ENCODE data around the gene ATP6V0C.
"Not testable (repeated sequence)": the region's sequence is repeated elsewhere in the genome, so short reads cannot be mapped to it uniquely, and the experiment has no call there.

The ATP6V0C gene

GRCh38 chr16:2560131-2560797 lies 46.5 kb downstream of the ATP6V0C start:
- not testable (repeated sequence) for H2BK5ac ChIP-seq (ENCODE audit: low read length); H2AK5ac ChIP-seq (ENCODE audit: low read depth, low read length); H4K91ac ChIP-seq (ENCODE audit: low read depth, low read length, poor library complexity); H3K4ac ChIP-seq (ENCODE audit: low read length); H2BK15ac ChIP-seq (ENCODE audit: low read length); H3K79me1 ChIP-seq (ENCODE audit: low read depth, low read length); H2BK120ac ChIP-seq (ENCODE audit: low read depth, low read length); H3K9ac ChIP-seq (ENCODE audit: low read depth, low read length, poor library complexity); H2BK12ac ChIP-seq (ENCODE audit: low read length); H3K4me2 ChIP-seq (ENCODE audit: insufficient read depth, low read length, poor library complexity, severe bottlenecking); H3K9me3 ChIP-seq (replicated peaks in 1 of 2; ENCODE audit: control insufficient read depth in 2 of 2, insufficient read depth in 1 of 2, low read depth in 1 of 2, low read length in 2 of 2); H4K8ac ChIP-seq (ENCODE audit: low read depth, low read length); H3K4me1 ChIP-seq (ENCODE audit: control insufficient read depth in 2 of 2, insufficient read depth in 1 of 2, low read depth in 1 of 2, low read length in 2 of 2); H3K36me3 ChIP-seq (replicated peaks in 1 of 2; ENCODE audit: control insufficient read depth in 2 of 2, insufficient read depth in 2 of 2, low read length in 2 of 2); H3K4me3 ChIP-seq (ENCODE audit: low read length in 2 of 2); H3K18ac ChIP-seq (ENCODE audit: low read length); H3K23ac ChIP-seq (ENCODE audit: low read depth, low read length, poor library complexity); H3K27me3 ChIP-seq (ENCODE audit: control insufficient read depth in 3 of 3, insufficient read depth in 3 of 3, low read depth in 1 of 3, low read length in 3 of 3); H3K14ac ChIP-seq (ENCODE audit: low read length); H3K27ac ChIP-seq (replicated peaks; ENCODE audit: low read length); H2AFZ ChIP-seq (ENCODE audit: low read length); DNase-seq (ENCODE audit: low spot score)
- no CpG with 5 or more reads among the region's 17 CpGs for WGBS, 2 donors (ENCODE audit: extremely low coverage in 2 of 2, insufficient read length in 2 of 2, insufficient replicate concordance in 1 of 2)

GRCh38 chr16:2560798-2561133 lies 47.0 kb downstream of the ATP6V0C start:
- WGBS, 2 donors (ENCODE audit: extremely low coverage in 2 of 2, insufficient read length in 2 of 2, insufficient replicate concordance in 1 of 2), result no CpG with 5 or more reads among the region's 4 CpGs
- not testable (repeated sequence) for H4K91ac ChIP-seq (ENCODE audit: low read depth, low read length, poor library complexity)

GRCh38 chr16:2567506-2567905 lies 53.8 kb downstream of the ATP6V0C start:
- not testable (repeated sequence) for H3K23ac ChIP-seq (ENCODE audit: low read depth, low read length, poor library complexity); H2BK12ac ChIP-seq (ENCODE audit: low read length); H4K91ac ChIP-seq (ENCODE audit: low read depth, low read length, poor library complexity); H2AK5ac ChIP-seq (ENCODE audit: low read depth, low read length); H3K18ac ChIP-seq (ENCODE audit: low read length); H3K79me1 ChIP-seq (ENCODE audit: low read depth, low read length); H3K4me2 ChIP-seq (ENCODE audit: insufficient read depth, low read length, poor library complexity, severe bottlenecking); H3K27me3 ChIP-seq (ENCODE audit: control insufficient read depth in 3 of 3, insufficient read depth in 3 of 3, low read depth in 1 of 3, low read length in 3 of 3); DNase-seq (ENCODE audit: low spot score); H3K36me3 ChIP-seq (replicated peaks in 1 of 2; ENCODE audit: control insufficient read depth in 2 of 2, insufficient read depth in 2 of 2, low read length in 2 of 2); H4K8ac ChIP-seq (ENCODE audit: low read depth, low read length); H2AFZ ChIP-seq (ENCODE audit: low read length); H3K4me3 ChIP-seq (ENCODE audit: low read length in 2 of 2); H3K9me3 ChIP-seq (replicated peaks in 1 of 2; ENCODE audit: control insufficient read depth in 2 of 2, insufficient read depth in 1 of 2, low read depth in 1 of 2, low read length in 2 of 2); H3K9ac ChIP-seq (ENCODE audit: low read depth, low read length, poor library complexity); H3K27ac ChIP-seq (replicated peaks; ENCODE audit: low read length); H2BK15ac ChIP-seq (ENCODE audit: low read length); H3K4me1 ChIP-seq (ENCODE audit: control insufficient read depth in 2 of 2, insufficient read depth in 1 of 2, low read depth in 1 of 2, low read length in 2 of 2); H3K4ac ChIP-seq (ENCODE audit: low read length); H3K14ac ChIP-seq (ENCODE audit: low read length); H2BK5ac ChIP-seq (ENCODE audit: low read length); H2BK120ac ChIP-seq (ENCODE audit: low read depth, low read length)
- no CpG with 5 or more reads among the region's 6 CpGs for WGBS, 2 donors (ENCODE audit: extremely low coverage in 2 of 2, insufficient read length in 2 of 2, insufficient replicate concordance in 1 of 2)

More at GRCh38 chr16:2560798-2561133, 47.0 kb downstream of the ATP6V0C start:
- not testable (repeated sequence) for H2AFZ ChIP-seq (ENCODE audit: low read length); DNase-seq (ENCODE audit: low spot score); H2BK12ac ChIP-seq (ENCODE audit: low read length); H3K27ac ChIP-seq (replicated peaks; ENCODE audit: low read length); H3K4me2 ChIP-seq (ENCODE audit: insufficient read depth, low read length, poor library complexity, severe bottlenecking); H3K4ac ChIP-seq (ENCODE audit: low read length); H3K9me3 ChIP-seq (replicated peaks in 1 of 2; ENCODE audit: control insufficient read depth in 2 of 2, insufficient read depth in 1 of 2, low read depth in 1 of 2, low read length in 2 of 2); H3K18ac ChIP-seq (ENCODE audit: low read length); H3K9ac ChIP-seq (ENCODE audit: low read depth, low read length, poor library complexity); H3K4me3 ChIP-seq (ENCODE audit: low read length in 2 of 2); H2BK120ac ChIP-seq (ENCODE audit: low read depth, low read length); H4K8ac ChIP-seq (ENCODE audit: low read depth, low read length); H3K23ac ChIP-seq (ENCODE audit: low read depth, low read length, poor library complexity); H3K4me1 ChIP-seq (ENCODE audit: control insufficient read depth in 2 of 2, insufficient read depth in 1 of 2, low read depth in 1 of 2, low read length in 2 of 2); H3K36me3 ChIP-seq (replicated peaks in 1 of 2; ENCODE audit: control insufficient read depth in 2 of 2, insufficient read depth in 2 of 2, low read length in 2 of 2); H2BK15ac ChIP-seq (ENCODE audit: low read length); H3K79me1 ChIP-seq (ENCODE audit: low read depth, low read length); H3K14ac ChIP-seq (ENCODE audit: low read length); H3K27me3 ChIP-seq (ENCODE audit: control insufficient read depth in 3 of 3, insufficient read depth in 3 of 3, low read depth in 1 of 3, low read length in 3 of 3); H2BK5ac ChIP-seq (ENCODE audit: low read length); H2AK5ac ChIP-seq (ENCODE audit: low read depth, low read length)

GRCh38 chr16:2568573-2568972 lies 54.8 kb downstream of the ATP6V0C start:
- not testable (repeated sequence) for H3K4me1 ChIP-seq (ENCODE audit: control insufficient read depth in 2 of 2, insufficient read depth in 1 of 2, low read depth in 1 of 2, low read length in 2 of 2); H3K18ac ChIP-seq (ENCODE audit: low read length); H2AK5ac ChIP-seq (ENCODE audit: low read depth, low read length); H2AFZ ChIP-seq (ENCODE audit: low read length); H4K91ac ChIP-seq (ENCODE audit: low read depth, low read length, poor library complexity); H3K9me3 ChIP-seq (replicated peaks in 1 of 2; ENCODE audit: control insufficient read depth in 2 of 2, insufficient read depth in 1 of 2, low read depth in 1 of 2, low read length in 2 of 2); H2BK12ac ChIP-seq (ENCODE audit: low read length); H3K79me1 ChIP-seq (ENCODE audit: low read depth, low read length); H3K4me2 ChIP-seq (ENCODE audit: insufficient read depth, low read length, poor library complexity, severe bottlenecking); H3K9ac ChIP-seq (ENCODE audit: low read depth, low read length, poor library complexity); DNase-seq (ENCODE audit: low spot score); H2BK120ac ChIP-seq (ENCODE audit: low read depth, low read length); H3K27ac ChIP-seq (replicated peaks; ENCODE audit: low read length); H3K36me3 ChIP-seq (replicated peaks in 1 of 2; ENCODE audit: control insufficient read depth in 2 of 2, insufficient read depth in 2 of 2, low read length in 2 of 2); H3K4me3 ChIP-seq (ENCODE audit: low read length in 2 of 2); H3K27me3 ChIP-seq (ENCODE audit: control insufficient read depth in 3 of 3, insufficient read depth in 3 of 3, low read depth in 1 of 3, low read length in 3 of 3); H2BK5ac ChIP-seq (ENCODE audit: low read length); H4K8ac ChIP-seq (ENCODE audit: low read depth, low read length); H3K14ac ChIP-seq (ENCODE audit: low read length); H3K4ac ChIP-seq (ENCODE audit: low read length); H2BK15ac ChIP-seq (ENCODE audit: low read length); H3K23ac ChIP-seq (ENCODE audit: low read depth, low read length, poor library complexity)
- no CpG with 5 or more reads among the region's 11 CpGs for WGBS, 2 donors (ENCODE audit: extremely low coverage in 2 of 2, insufficient read length in 2 of 2, insufficient replicate concordance in 1 of 2)
